ENCODE results near the gene ATP8B1. TPM values are rescaled to one million over a fixed set of nuclear protein-coding genes. Genes with fewer than 3 reads are reported as not detected.
A peak's percentile ranks its signal among the peaks of the same experiment; 100 is the strongest.

Gene ATP8B1
- polyA plus RNA-seq, 3 donors, result 0.02 to 0.11 (median 0.03) TPM

DNA sequence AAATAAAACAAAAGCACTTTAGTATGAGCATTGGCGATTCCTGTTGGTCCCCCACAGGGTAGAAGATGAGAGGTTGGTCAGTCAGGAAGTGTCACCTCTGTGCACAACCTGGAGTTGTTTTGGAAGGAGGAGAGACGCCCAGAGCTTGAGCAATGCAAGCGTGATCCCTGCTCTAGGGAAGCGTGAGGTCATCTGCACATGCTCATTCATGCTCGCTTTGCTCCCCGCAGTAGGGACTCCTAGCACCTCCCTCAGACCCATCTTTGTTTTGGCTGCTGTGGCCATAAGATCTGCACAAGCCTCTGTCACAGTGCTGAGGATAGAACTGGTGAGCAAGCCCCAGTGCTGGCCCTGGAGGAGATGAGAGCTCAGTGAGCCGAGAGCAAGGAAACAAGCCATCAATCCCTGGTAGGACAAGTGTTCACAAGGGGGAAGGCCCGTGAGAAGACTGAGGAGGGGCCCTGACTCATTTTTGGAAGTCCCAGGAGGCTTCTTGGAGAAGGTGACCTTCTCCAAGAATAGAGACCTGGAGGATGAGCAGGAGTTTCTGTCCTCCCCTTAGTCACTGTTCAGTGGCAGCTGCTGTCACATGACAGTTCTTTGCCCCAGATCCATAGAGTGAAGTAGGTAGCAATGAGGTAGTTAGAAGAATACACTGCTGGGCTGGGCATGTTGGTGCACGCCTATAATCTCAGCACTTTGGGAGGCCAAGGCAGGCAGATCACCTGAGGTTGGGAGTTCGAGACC is 13.3 kb upstream of the ATP8B1 start:
- Histone ChIP-seq H3K4me3 (replicated peaks in 1 of 3; ENCODE audit: low read depth in 2 of 3, low read length in 3 of 3) (no peak overlapping the region), H4K20me1 (ENCODE audit: insufficient read depth, low read length) (no peaks in the 10 kb centered on the region), H3K9me3 (replicated peaks in 1 of 2; ENCODE audit: control insufficient read depth in 1 of 2, insufficient read depth in 1 of 2, low read length in 2 of 2) (peaks cover 4 to 6% of the 10 kb centered on the region in 2 donors), H3K9ac (ENCODE audit: insufficient read depth, low read length, poor library complexity, severe bottlenecking) (no peak overlapping the region), H3K79me2 (ENCODE audit: insufficient read depth, low read length) (no peaks in the 10 kb centered on the region), H3K27ac (ENCODE audit: low read depth in 1 of 2, low read length in 2 of 2) (no peak overlapping the region), H3K4me1 (ENCODE audit: control insufficient read depth in 1 of 2, insufficient read depth in 2 of 2, low read length in 2 of 2) (no peaks in the 10 kb centered on the region), H2AFZ (ENCODE audit: insufficient read depth, low read depth, low read length, poor library complexity, severe bottlenecking) (no peak overlapping the region), H3K4me2 (replicated peaks; ENCODE audit: extremely low read depth, low read length, poor library complexity, severe bottlenecking) (no peak overlapping the region), H3K27me3 (ENCODE audit: control insufficient read depth in 2 of 2, insufficient read depth in 2 of 2, low read length in 2 of 2) (no peaks in the 10 kb centered on the region), H3K36me3 (replicated peaks in 1 of 2; ENCODE audit: control insufficient read depth in 1 of 2, insufficient read depth in 2 of 2, low read length in 2 of 2) (no peaks in the 10 kb centered on the region)
- 97% methylated on average over 4 of the region's 10 CpGs for WGBS (ENCODE audit: insufficient coverage)
- H3K27ac Mint-ChIP-seq, result no peak overlapping the region
- TF ChIP-seq, protein P1, sequence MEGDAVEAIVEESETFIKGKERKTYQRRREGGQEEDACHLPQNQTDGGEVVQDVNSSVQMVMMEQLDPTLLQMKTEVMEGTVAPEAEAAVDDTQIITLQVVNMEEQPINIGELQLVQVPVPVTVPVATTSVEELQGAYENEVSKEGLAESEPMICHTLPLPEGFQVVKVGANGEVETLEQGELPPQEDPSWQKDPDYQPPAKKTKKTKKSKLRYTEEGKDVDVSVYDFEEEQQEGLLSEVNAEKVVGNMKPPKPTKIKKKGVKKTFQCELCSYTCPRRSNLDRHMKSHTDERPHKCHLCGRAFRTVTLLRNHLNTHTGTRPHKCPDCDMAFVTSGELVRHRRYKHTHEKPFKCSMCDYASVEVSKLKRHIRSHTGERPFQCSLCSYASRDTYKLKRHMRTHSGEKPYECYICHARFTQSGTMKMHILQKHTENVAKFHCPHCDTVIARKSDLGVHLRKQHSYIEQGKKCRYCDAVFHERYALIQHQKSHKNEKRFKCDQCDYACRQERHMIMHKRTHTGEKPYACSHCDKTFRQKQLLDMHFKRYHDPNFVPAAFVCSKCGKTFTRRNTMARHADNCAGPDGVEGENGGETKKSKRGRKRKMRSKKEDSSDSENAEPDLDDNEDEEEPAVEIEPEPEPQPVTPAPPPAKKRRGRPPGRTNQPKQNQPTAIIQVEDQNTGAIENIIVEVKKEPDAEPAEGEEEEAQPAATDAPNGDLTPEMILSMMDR (IDR thresholded peaks at IDR 0.05), result no peak
- H3K36me3 Mint-ChIP-seq, result no peaks in the 10 kb centered on the region
- peaks cover 4% of the 10 kb centered on the region for H3K4me1 Mint-ChIP-seq
- peaks cover 6 to 17% (median 12%) of the 10 kb centered on the region in 7 donors for H3K9me3 Mint-ChIP-seq
- H3K4me3 Mint-ChIP-seq, result no peak overlapping the region
- intact Hi-C loops (cut with micrococcal nuclease), result no loop called here
- DNase-seq, result peak in 1 of 3 donors; percentile 14
- H3K27me3 Mint-ChIP-seq (ENCODE audit: low read depth in 3 of 3), result peaks cover 0 to 7% (median 1%) of the 10 kb centered on the region in 3 donors

- no peak overlapping the region for H3K4me3 ChIP-seq (replicated peaks in 1 of 3; ENCODE audit: low read depth in 2 of 3, low read length in 3 of 3)
- no peak overlapping the region for H3K27ac ChIP-seq (ENCODE audit: low read depth in 1 of 2, low read length in 2 of 2)
- H2AFZ ChIP-seq (ENCODE audit: insufficient read depth, low read depth, low read length, poor library complexity, severe bottlenecking), result no peak overlapping the region
- no CpG with 5 or more reads among the region's 2 CpGs for WGBS (ENCODE audit: insufficient coverage)
- H3K9ac ChIP-seq (ENCODE audit: insufficient read depth, low read length, poor library complexity, severe bottlenecking), result no peak overlapping the region
- H4K20me1 ChIP-seq (ENCODE audit: insufficient read depth, low read length), result no peaks in the 10 kb centered on the region
- peaks cover 0 to under 1% of the 10 kb centered on the region in 2 donors for H3K27me3 ChIP-seq (ENCODE audit: control insufficient read depth in 2 of 2, insufficient read depth in 2 of 2, low read length in 2 of 2)
- Mint-ChIP-seq H3K9me3 (peaks cover 9 to 21% (median 12%) of the 10 kb centered on the region in 7 donors), H3K27ac (no peak overlapping the region), H3K4me1 (no peaks in the 10 kb centered on the region), H3K27me3 (ENCODE audit: low read depth in 3 of 3) (peaks cover 0 to 3% (median 1%) of the 10 kb centered on the region in 3 donors), H3K36me3 (no peaks in the 10 kb centered on the region), H3K4me3 (no peak overlapping the region)
- TF ChIP-seq, protein P1 (IDR thresholded peaks at IDR 0.05), result no peak
- no peaks in the 10 kb centered on the region for H3K4me1 ChIP-seq (ENCODE audit: control insufficient read depth in 1 of 2, insufficient read depth in 2 of 2, low read length in 2 of 2)
- H3K4me2 ChIP-seq (replicated peaks; ENCODE audit: extremely low read depth, low read length, poor library complexity, severe bottlenecking), result no peak overlapping the region
- no peaks in the 10 kb centered on the region for H3K36me3 ChIP-seq (replicated peaks in 1 of 2; ENCODE audit: control insufficient read depth in 1 of 2, insufficient read depth in 2 of 2, low read length in 2 of 2)
- intact Hi-C loops (cut with micrococcal nuclease), result no loop called here
- no peak for DNase-seq
- H3K9me3 ChIP-seq (replicated peaks in 1 of 2; ENCODE audit: control insufficient read depth in 1 of 2, insufficient read depth in 1 of 2, low read length in 2 of 2), result peaks cover 4 to 6% of the 10 kb centered on the region in 2 donors
- H3K79me2 ChIP-seq (ENCODE audit: insufficient read depth, low read length), result no peaks in the 10 kb centered on the region
Observed at GRCh38 chr18:57814555-57814954, 11.4 kb upstream of the ATP8B1 start.

All from CD14-positive monocyte (primary cell).